ENCODE results near the gene PRKAR2B.
A peak's percentile ranks its signal among the peaks of the same experiment; 100 is the strongest.

The PRKAR2B gene

DNA sequence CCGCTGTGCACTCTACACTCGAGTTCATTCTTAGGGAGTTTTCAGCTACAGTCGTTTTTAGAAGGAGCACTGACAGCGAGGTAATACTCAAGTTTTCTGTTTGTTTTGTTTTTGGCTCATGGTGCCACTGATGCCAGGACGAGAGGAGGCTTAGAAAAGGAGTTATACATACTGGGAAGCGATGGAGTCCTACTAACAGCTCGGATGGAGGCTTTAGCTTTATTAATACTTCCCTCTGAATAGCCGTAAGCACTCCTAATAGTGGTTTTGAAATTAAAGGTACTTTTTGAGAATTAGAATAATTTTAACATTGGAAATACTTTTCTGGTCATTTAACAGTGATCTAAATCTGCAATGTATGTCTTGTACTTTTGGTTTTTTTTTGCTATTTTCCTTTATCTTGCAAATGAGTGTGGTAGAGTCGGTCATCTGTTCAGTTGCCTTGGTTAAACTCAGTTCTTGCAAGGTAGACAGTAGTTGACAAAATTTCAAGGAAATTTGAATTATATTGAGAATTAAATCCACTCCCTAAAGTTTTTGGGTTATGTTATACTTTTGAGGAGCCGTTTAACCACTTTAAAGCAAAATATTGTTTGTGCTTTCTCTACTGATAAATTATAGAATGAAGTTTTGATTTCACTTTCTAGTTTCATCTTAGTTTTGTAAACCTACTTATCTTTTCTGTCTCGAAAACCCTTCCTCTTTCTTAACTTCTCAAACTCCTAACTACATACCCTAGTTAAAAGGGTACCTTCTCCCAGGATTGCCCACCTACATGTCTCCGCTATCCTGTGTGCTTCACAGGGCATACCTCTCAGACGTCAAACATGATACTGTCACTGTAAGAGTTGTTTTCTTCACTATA, 125.8 kb downstream of the PRKAR2B start:
- DNase-seq (ENCODE audit: low read depth), result no peak
- TF ChIP-seq, protein P1, sequence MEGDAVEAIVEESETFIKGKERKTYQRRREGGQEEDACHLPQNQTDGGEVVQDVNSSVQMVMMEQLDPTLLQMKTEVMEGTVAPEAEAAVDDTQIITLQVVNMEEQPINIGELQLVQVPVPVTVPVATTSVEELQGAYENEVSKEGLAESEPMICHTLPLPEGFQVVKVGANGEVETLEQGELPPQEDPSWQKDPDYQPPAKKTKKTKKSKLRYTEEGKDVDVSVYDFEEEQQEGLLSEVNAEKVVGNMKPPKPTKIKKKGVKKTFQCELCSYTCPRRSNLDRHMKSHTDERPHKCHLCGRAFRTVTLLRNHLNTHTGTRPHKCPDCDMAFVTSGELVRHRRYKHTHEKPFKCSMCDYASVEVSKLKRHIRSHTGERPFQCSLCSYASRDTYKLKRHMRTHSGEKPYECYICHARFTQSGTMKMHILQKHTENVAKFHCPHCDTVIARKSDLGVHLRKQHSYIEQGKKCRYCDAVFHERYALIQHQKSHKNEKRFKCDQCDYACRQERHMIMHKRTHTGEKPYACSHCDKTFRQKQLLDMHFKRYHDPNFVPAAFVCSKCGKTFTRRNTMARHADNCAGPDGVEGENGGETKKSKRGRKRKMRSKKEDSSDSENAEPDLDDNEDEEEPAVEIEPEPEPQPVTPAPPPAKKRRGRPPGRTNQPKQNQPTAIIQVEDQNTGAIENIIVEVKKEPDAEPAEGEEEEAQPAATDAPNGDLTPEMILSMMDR (conservative IDR thresholded peaks at IDR 0.05; ENCODE audit: low read length), result no peak
- peak overlapping the region; percentile 83 for H3K4me3 ChIP-seq (ENCODE audit: low read length)

DNA sequence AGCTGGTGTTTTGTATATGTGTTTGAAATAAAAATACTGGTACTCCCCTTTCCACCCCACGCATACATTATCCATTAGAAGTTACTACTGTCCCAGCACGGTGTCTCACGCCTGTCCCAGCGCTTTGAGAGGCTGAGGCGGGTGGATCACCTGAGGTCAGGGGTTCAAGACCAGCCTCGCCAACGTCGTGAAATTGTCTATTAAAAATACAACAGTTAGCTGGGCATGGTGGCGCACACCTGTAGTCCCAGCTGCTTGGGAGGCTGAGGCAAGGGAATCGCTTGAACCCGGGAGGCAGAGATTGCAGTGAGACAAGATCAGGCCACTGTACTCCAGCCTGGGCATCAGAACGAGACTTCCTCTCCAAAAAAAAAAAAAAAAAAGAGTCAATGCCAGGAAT, 127.0 kb downstream of the PRKAR2B start:
- TF ChIP-seq, protein P1 (conservative IDR thresholded peaks at IDR 0.05; ENCODE audit: low read length), result no peak
- H3K4me3 ChIP-seq (ENCODE audit: low read length), result no peak overlapping the region
- DNase-seq (ENCODE audit: low read depth), result no peak

DNA sequence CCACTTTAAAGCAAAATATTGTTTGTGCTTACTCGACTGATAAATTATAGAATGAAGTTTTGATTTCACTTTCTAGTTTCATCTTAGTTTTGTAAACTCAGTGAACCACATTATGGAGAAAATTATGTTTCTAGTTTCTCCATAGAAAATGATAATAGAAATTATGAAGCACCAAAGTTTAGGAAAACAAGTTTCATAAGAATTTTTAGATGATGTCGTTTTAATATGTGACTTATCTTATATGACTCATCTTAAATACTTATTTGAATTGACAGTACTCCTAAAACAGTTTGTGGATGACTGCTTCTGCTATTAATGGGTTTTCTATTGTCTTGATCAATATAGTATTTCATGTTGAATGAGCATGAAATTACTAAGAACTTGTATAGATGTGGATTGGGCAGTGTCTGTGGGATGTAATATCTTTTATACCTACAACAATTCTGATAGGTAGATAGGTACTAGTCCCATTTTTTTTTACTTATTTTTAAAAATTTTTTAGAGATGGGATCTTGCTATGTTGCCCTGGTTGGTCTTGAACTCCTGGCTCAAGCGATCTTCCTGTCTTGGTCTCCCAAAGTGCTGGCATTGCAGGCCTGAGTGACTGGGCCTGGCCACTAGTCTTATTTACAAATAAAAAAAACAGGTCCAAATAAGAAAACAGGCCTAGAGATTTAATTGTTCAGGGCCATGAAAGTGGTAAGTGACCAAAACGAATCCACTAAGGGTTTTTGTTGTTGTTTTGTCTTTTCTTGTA, 127.9 kb downstream of the PRKAR2B start:
- H3K4me3 ChIP-seq (ENCODE audit: low read length), result no peak overlapping the region
- DNase-seq (ENCODE audit: low read depth), result no peak
- TF ChIP-seq, protein P1 (conservative IDR thresholded peaks at IDR 0.05; ENCODE audit: low read length), result no peak

- no peak for DNase-seq (ENCODE audit: low read depth)
- TF ChIP-seq, protein P1 (conservative IDR thresholded peaks at IDR 0.05; ENCODE audit: low read length), result no peak
- no peak overlapping the region for H3K4me3 ChIP-seq (ENCODE audit: low read length)
Observed at GRCh38 chr7:107173191-107173590, 128.7 kb downstream of the PRKAR2B start.

GRCh38 chr7:107173691-107174406, 129.3 kb downstream of the PRKAR2B start:
- H3K4me3 ChIP-seq (ENCODE audit: low read length), result no peak overlapping the region
- no peak for DNase-seq (ENCODE audit: low read depth)
- TF ChIP-seq, protein P1 (conservative IDR thresholded peaks at IDR 0.05; ENCODE audit: low read length), result no peak

GRCh38 chr7:107179326-107180164, 135.0 kb downstream of the PRKAR2B start:
- peak; percentile 49 for DNase-seq (ENCODE audit: low read depth)
- no peak overlapping the region for H3K4me3 ChIP-seq (ENCODE audit: low read length)
- TF ChIP-seq, protein P1 (conservative IDR thresholded peaks at IDR 0.05; ENCODE audit: low read length), result no peak

Data from AG10803 (cell line).